Measurements from ENCODE around the gene HYAL3.

The HYAL3 gene

GRCh38 chr3:50298836-50299637 is at the start of gene HYAL3, which contains the start of gene NAA80:
Gene HYAL3 (minus strand): TSS chr3:50299405. CDS start chr3:50295602, 3,803 bp downstream.
Gene NAA80 (minus strand): TSS chr3:50299405. CDS start chr3:50297463, 1,942 bp downstream.
- peak; percentile 88 for DNase-seq

- DNase-seq = peak; percentile 31
These were observed 48.1 kb upstream of the HYAL3 start for GRCh38 chr3:50347187-50347813.

- DNase-seq = peak; percentile 43
These were observed 46.5 kb upstream of the HYAL3 start, which contains the start of gene ZMYND10 for GRCh38 chr3:50345586-50346234. Gene ZMYND10 (minus strand): TSS chr3:50345732. CDS start chr3:50345579, 153 bp downstream.

- no peak for DNase-seq
These were observed 45.8 kb upstream of the HYAL3 start for GRCh38 chr3:50345008-50345407.

GRCh38 chr3:50342813-50343633 is 43.8 kb upstream of the HYAL3 start:
- DNase-seq = no peak

- DNase-seq = no peak
These were observed 42.9 kb upstream of the HYAL3 start for GRCh38 chr3:50341996-50342650.

- no peak for DNase-seq
These were observed 42.3 kb upstream of the HYAL3 start for GRCh38 chr3:50341537-50341936.

GRCh38 chr3:50340448-50341329 is 41.5 kb upstream of the HYAL3 start, which contains the start of gene RASSF1:
Gene RASSF1 (minus strand): TSS chr3:50340836. CDS start chr3:50340805, 31 bp downstream.
- DNase-seq = no peak

GRCh38 chr3:50340147-50340447 is 40.9 kb upstream of the HYAL3 start:
- DNase-seq = no peak

- DNase-seq = no peak
These were observed 40.4 kb upstream of the HYAL3 start for GRCh38 chr3:50339485-50340146.

GRCh38 chr3:50338965-50339364 is 39.8 kb upstream of the HYAL3 start:
- DNase-seq = no peak

GRCh38 chr3:50337175-50337861 is 38.1 kb upstream of the HYAL3 start:
- peak; percentile 86 for DNase-seq

- DNase-seq = no peak
These were observed 37.4 kb upstream of the HYAL3 start for GRCh38 chr3:50336452-50337174.

GRCh38 chr3:50334339-50335075 is 35.3 kb upstream of the HYAL3 start:
- DNase-seq = no peak

- no peak for DNase-seq
These were observed 34.6 kb upstream of the HYAL3 start for GRCh38 chr3:50333744-50334328.

GRCh38 chr3:50331364-50331907 is 32.2 kb upstream of the HYAL3 start:
- no peak for DNase-seq

- no peak for DNase-seq
These were observed 31.1 kb upstream of the HYAL3 start for GRCh38 chr3:50330330-50330729.

All from DMS79 treated with DMSO at 0.1 percent for 48 hours (cell line).